HAP-1 (cell line): ENCODE results near the gene CR1.
"Not testable (repeated sequence)": the region's sequence is repeated elsewhere in the genome, so short reads cannot be mapped to it uniquely, and the experiment has no call there.

Experiments used
- DNase-seq, 2 experiments: peaks; one replicate each; pipeline ENCODE4 v3.0.0-alpha.2; 2016 to 2020; ENCODE audit warnings: low spot score in 2 of 2
- H3K27me3 ChIP-seq: fragments of 250-450 bp; sonication (Bioruptor Pico); 2 replicates; pipeline ENCODE4 v1.5.1; 2020; ENCODE audit warnings: low read depth, mild to moderate bottlenecking, moderate library complexity
- H3K36me3 ChIP-seq: fragments of 250-450 bp; sonication (Bioruptor Pico); replicated peaks from 2 replicates; pipeline ENCODE4 v1.5.1; 2020; ENCODE audit warnings: mild to moderate bottlenecking
- H3K4me1 ChIP-seq: fragments of 250-450 bp; sonication (Bioruptor Pico); 2 replicates; pipeline ENCODE4 v1.5.1; 2020; ENCODE audit warnings: mild to moderate bottlenecking
- H3K4me3 ChIP-seq: fragments of 250-450 bp; sonication (Bioruptor Pico); 2 replicates; pipeline ENCODE4 v1.5.1; 2020; ENCODE audit warnings: mild to moderate bottlenecking, moderate library complexity
- H3K9me3 ChIP-seq: fragments of 250-450 bp; sonication (Bioruptor Pico); 2 replicates; pipeline ENCODE4 v1.5.1; 2020; ENCODE audit warnings: mild to moderate bottlenecking, moderate library complexity
- in situ Hi-C: fragments of 300-500 bp; cut with MboI; formaldehyde crosslinking; loops from 3 replicates; pipeline ENCODE4 v1.14.3; 2020; ENCODE audit warnings: low sequenced_read_pairs, inconsistent platforms, mixed read lengths

The CR1 gene

GRCh38 chr1:207487636-207488035 lies 8.3 kb upstream of the CR1 start:
- in situ Hi-C loops, result loop anchor here (25.0 kb wide), 1 partner anchor 750 kb away; no protein-coding TSS in a partner anchor
- Histone ChIP-seq H3K4me1 (no peaks in the 10 kb centered on the region), H3K9me3 (no peaks in the 10 kb centered on the region), H3K27me3 (peaks cover 16% of the 10 kb centered on the region; the same call in 1 of the 2 replicates), H3K4me3 (no peak overlapping the region), H3K36me3 (no peaks in the 10 kb centered on the region)
- no peak for DNase-seq

GRCh38 chr1:207493212-207493611 lies 2.7 kb upstream of the CR1 start:
- Histone ChIP-seq H3K27me3 (peaks cover 38% of the 10 kb centered on the region), H3K4me3 (no peak overlapping the region), H3K36me3 (no peaks in the 10 kb centered on the region), H3K9me3 (no peaks in the 10 kb centered on the region), H3K4me1 (no peaks in the 10 kb centered on the region)
- in situ Hi-C loops, result loop anchor here (25.0 kb wide), 1 partner anchor 756 kb away; no protein-coding TSS in a partner anchor
- no peak for DNase-seq

GRCh38 chr1:207494171-207494570 lies 1.8 kb upstream of the CR1 start:
- Histone ChIP-seq H3K4me3 (no peak overlapping the region), H3K9me3 (no peaks in the 10 kb centered on the region), H3K4me1 (no peaks in the 10 kb centered on the region), H3K36me3 (no peaks in the 10 kb centered on the region), H3K27me3 (peaks cover 37% of the 10 kb centered on the region)
- in situ Hi-C loops, result loop anchor here (25.0 kb wide), 1 partner anchor 757 kb away; no protein-coding TSS in a partner anchor
- DNase-seq, result no peak

GRCh38 chr1:207495281-207495680 lies 676 bp upstream of the CR1 start:
- not testable (repeated sequence) for H3K4me3 ChIP-seq, DNase-seq, H3K9me3 ChIP-seq, H3K4me1 ChIP-seq, H3K36me3 ChIP-seq
- peaks cover 37% of the 10 kb centered on the region for H3K27me3 ChIP-seq
- in situ Hi-C loops, result loop anchor here (25.0 kb wide), 1 partner anchor 758 kb away; no protein-coding TSS in a partner anchor

GRCh38 chr1:207497941-207498340 lies 2.0 kb downstream of the CR1 start:
- Histone ChIP-seq H3K4me3 (no peak overlapping the region), H3K4me1 (no peaks in the 10 kb centered on the region), H3K27me3 (peaks cover 56% of the 10 kb centered on the region), H3K36me3 (no peaks in the 10 kb centered on the region), H3K9me3 (no peaks in the 10 kb centered on the region)
- in situ Hi-C loops, result loop anchor here (25.0 kb wide), 1 partner anchor 761 kb away; no protein-coding TSS in a partner anchor
- no peak for DNase-seq

- Histone ChIP-seq H3K4me1 (no peaks in the 10 kb centered on the region), H3K4me3 (no peak overlapping the region), H3K36me3 (no peaks in the 10 kb centered on the region), H3K9me3 (no peaks in the 10 kb centered on the region), H3K27me3 (peaks cover 66% of the 10 kb centered on the region)
- peak; percentile 55 to 72 for DNase-seq
- in situ Hi-C loops, result loop anchor here (25.0 kb wide), 1 partner anchor 762 kb away; no protein-coding TSS in a partner anchor
These were observed 3.6 kb downstream of the CR1 start for GRCh38 chr1:207499573-207499972.

GRCh38 chr1:207500306-207500705 lies 4.3 kb downstream of the CR1 start:
- H3K36me3 ChIP-seq, result no peaks in the 10 kb centered on the region
- peaks cover 61% of the 10 kb centered on the region for H3K27me3 ChIP-seq
- no peak overlapping the region for H3K4me3 ChIP-seq
- no peaks in the 10 kb centered on the region for H3K4me1 ChIP-seq
- no peak for DNase-seq
- H3K9me3 ChIP-seq, result no peaks in the 10 kb centered on the region
- in situ Hi-C loops, result no loop called here

GRCh38 chr1:207501071-207501470 lies 5.1 kb downstream of the CR1 start:
- H3K27me3 ChIP-seq, result peaks cover 54% of the 10 kb centered on the region
- H3K36me3 ChIP-seq, result no peaks in the 10 kb centered on the region
- in situ Hi-C loops, result no loop called here

GRCh38 chr1:207502726-207503125 lies 6.8 kb downstream of the CR1 start:
- H3K4me1 ChIP-seq, result no peaks in the 10 kb centered on the region
- H3K4me3 ChIP-seq, result no peak overlapping the region
- no peak for DNase-seq
- no peaks in the 10 kb centered on the region for H3K9me3 ChIP-seq
- peaks cover 39% of the 10 kb centered on the region for H3K27me3 ChIP-seq
- in situ Hi-C loops, result no loop called here
- no peaks in the 10 kb centered on the region for H3K36me3 ChIP-seq

More at GRCh38 chr1:207501071-207501470, 5.1 kb downstream of the CR1 start:
- no peaks in the 10 kb centered on the region for H3K9me3 ChIP-seq
- H3K4me3 ChIP-seq, result no peak overlapping the region
- DNase-seq, result no peak
- no peaks in the 10 kb centered on the region for H3K4me1 ChIP-seq

- H3K27me3 ChIP-seq, result peaks cover 31% of the 10 kb centered on the region
- in situ Hi-C loops, result no loop called here
- H3K4me1 ChIP-seq, result no peaks in the 10 kb centered on the region
- no peaks in the 10 kb centered on the region for H3K36me3 ChIP-seq
- H3K4me3 ChIP-seq, result no peak overlapping the region
- no peak for DNase-seq
- H3K9me3 ChIP-seq, result no peaks in the 10 kb centered on the region
These were observed 8.0 kb downstream of the CR1 start for GRCh38 chr1:207503950-207504349.

GRCh38 chr1:207504438-207504837 lies 8.5 kb downstream of the CR1 start:
- Histone ChIP-seq H3K27me3 (peaks cover 31% of the 10 kb centered on the region), H3K9me3 (no peaks in the 10 kb centered on the region), H3K4me1 (no peaks in the 10 kb centered on the region), H3K4me3 (no peak overlapping the region), H3K36me3 (no peaks in the 10 kb centered on the region)
- no peak for DNase-seq
- in situ Hi-C loops, result no loop called here

- H3K27me3 ChIP-seq, result no peaks in the 10 kb centered on the region
- H3K4me1 ChIP-seq, result no peaks in the 10 kb centered on the region
- DNase-seq, result no peak
- no peak overlapping the region for H3K4me3 ChIP-seq
- H3K9me3 ChIP-seq, result no peaks in the 10 kb centered on the region
- in situ Hi-C loops, result no loop called here
- H3K36me3 ChIP-seq, result no peaks in the 10 kb centered on the region
These were observed 14.5 kb downstream of the CR1 start for GRCh38 chr1:207510444-207510843.

- Histone ChIP-seq H3K4me3 (no peak overlapping the region), H3K36me3 (no peaks in the 10 kb centered on the region), H3K9me3 (no peaks in the 10 kb centered on the region), H3K4me1 (no peaks in the 10 kb centered on the region), H3K27me3 (peaks cover 10% of the 10 kb centered on the region)
- DNase-seq, result no peak
- in situ Hi-C loops, result no loop called here
These were observed 18.9 kb downstream of the CR1 start for GRCh38 chr1:207514890-207515289.

GRCh38 chr1:207516729-207517128 lies 20.8 kb downstream of the CR1 start:
- Histone ChIP-seq H3K36me3 (no peaks in the 10 kb centered on the region), H3K9me3 (no peaks in the 10 kb centered on the region), H3K4me3 (no peak overlapping the region), H3K4me1 (no peaks in the 10 kb centered on the region), H3K27me3 (peaks cover 10% of the 10 kb centered on the region)
- no peak for DNase-seq
- in situ Hi-C loops, result no loop called here
